Measurements from ENCODE around the gene TGIF2.
"Not testable (repeated sequence)": the region's sequence is repeated elsewhere in the genome, so short reads cannot be mapped to it uniquely, and the experiment has no call there.

TGIF2 gene

DNA sequence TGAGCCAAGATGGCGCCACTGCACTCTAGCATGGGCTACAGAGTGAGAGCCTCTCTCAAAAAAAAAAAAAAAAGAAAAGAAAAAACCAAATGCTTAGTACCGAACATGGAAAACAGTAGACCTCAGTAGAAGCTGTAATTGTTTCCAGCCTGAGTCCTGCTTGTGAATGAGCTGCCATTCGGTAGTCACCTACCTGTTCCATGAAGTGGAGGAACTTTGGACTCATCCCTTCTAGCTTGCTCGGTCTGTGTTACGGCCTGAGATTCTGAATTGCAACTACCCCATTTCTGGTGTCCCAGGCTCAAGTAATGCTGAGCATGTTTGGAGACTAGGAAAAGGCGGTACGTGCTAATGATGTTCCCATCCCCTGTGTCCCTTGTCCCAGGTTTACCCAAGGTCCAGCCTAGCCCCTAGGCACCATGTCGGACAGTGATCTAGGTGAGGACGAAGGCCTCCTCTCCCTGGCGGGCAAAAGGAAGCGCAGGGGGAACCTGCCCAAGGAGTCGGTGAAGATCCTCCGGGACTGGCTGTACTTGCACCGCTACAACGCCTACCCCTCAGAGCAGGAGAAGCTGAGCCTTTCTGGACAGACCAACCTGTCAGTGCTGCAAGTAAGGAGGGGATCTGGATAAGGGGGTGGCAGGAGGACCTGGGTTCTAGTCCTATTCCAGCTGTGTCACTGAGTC lies 5.1 kb downstream of the TGIF2 start:
- DNase-seq (ENCODE audit: low read depth, low spot score): no peak

DNA sequence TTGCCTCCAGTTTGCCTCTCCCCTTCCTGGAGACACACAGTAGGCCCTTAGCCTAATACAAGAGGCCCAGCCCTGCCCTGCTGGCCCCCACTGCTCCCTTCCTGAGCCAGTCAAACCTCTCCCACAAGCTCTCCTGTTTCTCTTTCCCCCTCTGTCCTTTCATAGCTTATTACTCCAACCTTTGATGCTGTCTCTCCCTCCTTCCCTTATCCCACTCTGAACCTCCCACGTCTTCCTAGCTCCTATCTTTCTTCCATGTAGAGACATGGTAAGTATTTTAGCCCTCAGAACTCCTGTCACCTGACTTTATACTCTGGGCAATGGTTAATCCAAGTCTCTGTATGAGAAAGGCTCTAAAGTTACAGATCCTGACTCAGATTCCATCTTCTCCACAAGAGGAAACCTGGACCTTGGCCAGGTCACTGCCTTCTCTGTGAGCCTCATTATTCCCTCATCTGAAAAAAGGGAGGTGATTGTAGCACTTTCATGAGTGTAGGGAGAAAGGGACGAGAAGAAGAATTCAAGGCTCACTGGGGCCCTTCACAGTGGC lies 6.7 kb downstream of the TGIF2 start:
- DNase-seq (ENCODE audit: low read depth, low spot score): no peak

DNA sequence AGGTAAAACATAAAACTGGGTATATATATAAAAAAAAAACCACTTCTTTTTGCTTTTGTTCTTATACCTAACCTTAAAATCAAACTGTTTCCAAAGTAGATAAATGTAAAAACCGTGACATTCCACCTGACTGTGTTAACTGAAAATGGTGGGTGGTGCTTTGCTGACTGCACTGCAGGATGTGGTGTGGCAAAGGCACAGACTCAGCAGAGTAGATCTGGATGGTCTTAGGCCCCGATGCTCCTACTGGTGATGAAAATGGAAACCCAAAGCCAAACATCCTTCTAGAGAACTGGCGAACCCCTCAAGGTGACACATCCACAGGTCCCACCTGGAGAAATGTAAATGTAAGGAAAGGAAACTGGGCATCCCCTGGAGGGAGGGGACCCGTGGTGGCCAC lies 8.9 kb downstream of the TGIF2 start:
- DNase-seq (ENCODE audit: low read depth, low spot score): no peak

DNA sequence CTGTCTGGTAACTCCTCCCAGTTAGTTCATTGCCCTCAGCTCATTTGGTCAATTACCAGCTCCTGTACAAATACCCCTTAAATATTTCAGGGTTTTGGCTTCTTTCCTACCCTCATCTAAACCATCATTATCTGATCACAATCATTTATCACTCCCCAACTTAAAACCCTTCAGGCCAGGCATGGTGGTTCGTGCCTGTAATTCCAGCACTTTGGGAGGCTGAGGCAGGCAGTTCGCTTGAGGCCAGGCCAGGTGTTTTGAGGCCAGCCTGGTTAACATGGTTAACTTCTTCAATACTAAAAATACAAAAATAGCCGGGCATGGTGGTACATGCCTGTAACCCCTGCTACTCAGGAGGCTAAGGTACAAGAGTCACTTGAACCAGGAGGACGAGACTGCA lies 9.4 kb downstream of the TGIF2 start:
- no peak for DNase-seq (ENCODE audit: low read depth, low spot score)

DNA sequence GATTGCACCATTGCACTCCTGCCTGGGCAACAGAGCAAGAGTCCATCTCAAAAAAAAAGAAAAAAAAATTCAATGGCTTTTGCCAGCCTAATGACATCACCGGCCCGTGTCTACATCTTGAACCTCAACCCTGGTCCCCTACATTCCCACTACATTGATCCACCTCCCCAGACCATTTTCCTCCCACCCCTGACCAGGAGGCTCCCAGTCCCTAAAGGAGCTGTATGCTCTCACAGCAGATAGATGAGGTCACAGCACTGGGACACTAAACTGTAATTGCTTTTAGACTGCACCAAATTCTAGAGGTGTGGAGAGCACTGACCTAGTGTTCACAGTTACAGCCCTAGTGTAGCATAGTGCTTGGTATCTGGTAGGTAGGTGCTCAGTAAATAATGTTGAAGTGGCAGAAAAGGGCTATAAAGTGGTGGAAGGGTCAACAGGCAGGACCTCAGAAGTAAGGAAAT lies 10.7 kb downstream of the TGIF2 start:
- no peak for DNase-seq (ENCODE audit: low read depth, low spot score)

DNA sequence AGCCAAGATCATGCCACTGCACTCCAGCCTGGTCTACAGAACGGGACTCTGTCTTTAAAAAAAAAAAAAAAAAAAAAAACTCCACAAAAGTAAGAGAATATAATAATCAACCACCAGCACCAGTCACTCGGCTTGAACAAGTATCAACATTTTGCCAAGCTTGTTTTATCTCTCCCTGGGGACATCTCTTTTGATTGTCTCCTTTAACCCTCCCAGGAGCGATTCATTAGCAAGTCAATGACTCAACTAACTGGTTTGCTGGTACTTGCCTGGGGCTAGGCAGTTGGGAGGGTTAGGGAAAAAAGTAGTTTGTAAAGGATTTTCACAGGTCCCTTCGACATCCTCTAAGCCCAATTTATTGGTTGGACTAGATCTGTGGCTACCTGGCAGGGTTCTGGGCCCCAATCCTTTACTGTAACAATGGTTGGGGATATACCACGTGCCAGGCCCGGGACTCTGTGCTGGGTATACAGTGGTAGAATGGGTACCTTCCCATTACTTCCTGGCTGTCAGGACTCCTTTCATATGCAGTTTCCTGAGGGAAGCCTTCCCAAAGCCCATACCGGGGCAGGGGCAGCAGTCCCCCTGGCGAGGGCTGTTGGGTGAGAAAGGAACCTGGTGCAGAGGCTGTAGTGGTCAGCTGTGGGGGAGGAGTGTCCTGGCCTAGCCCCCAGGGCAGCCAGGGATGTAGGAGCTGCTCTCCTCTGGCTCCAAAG lies 12.2 kb downstream of the TGIF2 start:
- no peak for DNase-seq (ENCODE audit: low read depth, low spot score)

DNA sequence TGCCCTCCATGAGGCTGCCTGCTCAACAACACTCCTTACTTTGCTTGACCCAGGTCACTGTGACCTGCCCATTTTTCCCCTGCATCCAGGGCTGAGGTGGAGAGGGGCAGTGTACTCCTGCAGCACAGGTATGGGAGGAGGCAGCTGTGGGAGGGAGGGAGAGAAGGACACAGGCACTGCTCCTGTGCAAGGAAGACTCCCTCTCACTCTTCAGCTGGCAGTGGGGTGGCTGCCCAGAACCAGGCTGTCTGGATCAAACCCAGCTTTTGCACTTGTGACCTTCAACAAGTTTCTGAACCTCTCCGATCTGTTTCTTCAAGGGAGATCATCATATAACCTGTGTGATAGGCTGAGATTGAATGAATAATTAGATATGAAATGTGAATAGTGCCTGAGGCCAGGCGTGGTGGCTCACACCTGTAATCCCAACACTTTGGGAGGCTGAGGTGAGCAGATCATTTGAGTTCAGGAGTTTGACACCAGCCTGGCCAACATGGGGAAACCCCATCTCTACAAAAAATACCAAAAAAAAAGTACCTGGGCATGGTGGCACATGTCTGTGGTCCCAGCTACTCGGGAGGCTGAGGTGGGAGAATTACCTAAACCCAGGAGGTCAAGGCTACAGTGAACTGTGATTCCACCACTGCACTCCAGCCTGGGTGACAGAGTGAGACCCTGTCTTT lies 14.1 kb downstream of the TGIF2 start:
- no peak for DNase-seq (ENCODE audit: low read depth, low spot score)

DNA sequence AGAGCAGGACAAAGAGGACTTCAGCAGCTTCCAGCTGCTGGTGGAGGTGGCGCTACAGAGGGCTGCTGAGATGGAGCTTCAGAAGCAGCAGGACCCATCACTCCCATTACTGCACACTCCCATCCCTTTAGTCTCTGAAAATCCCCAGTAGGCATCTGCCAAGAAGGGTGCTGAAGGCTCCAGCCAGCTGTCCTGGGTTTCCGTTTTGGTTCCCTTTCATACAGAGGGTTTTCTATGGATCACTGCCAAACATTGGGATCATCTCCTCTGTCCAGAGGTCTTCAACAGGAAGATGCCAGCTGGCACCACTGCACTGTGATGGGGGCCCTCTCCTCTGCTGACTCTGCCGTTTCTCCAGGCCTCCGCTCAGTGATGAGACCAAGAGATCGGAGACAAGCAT lies 17.9 kb downstream of the TGIF2 start:
- DNase-seq (ENCODE audit: low read depth, low spot score): no peak

DNA sequence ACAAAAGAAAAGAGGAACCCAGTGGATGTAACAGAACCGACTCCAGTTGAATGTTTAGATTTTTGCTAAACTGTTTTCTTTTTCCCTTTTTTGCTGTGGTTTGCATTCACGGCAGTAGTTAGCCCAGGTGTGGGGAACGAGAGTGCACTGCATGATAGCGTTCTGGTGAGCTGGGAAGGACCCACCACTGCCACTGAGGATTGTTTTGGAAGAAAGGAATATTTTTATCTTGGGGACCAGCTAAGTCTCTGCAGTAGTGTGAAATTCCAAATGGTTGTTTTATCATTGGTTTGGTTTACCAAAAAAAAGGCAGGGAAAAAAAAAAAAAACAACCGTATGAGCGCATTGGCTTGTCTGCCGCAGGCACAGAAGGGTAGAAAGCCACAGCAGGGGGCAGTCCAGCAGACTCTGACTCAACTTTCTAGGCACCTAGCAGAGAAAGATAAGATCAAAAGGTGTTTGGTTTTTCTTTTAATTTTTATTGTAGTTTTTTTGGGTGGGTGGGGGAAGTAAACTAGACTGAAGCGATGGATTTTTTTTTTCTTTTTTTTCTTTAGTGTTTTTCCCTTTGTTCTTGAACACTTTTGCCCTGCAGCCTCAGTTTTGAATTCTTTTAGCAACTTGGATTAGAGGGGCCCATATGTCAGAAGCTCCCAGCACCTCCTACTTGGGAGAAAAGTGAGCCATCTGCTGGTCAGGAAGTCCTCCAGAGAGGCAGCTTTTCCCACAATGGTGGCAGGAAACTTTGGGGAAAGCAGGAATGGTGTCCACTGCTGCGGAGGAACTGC lies 18.7 kb downstream of the TGIF2 start:
- no peak for DNase-seq (ENCODE audit: low read depth, low spot score)

DNA sequence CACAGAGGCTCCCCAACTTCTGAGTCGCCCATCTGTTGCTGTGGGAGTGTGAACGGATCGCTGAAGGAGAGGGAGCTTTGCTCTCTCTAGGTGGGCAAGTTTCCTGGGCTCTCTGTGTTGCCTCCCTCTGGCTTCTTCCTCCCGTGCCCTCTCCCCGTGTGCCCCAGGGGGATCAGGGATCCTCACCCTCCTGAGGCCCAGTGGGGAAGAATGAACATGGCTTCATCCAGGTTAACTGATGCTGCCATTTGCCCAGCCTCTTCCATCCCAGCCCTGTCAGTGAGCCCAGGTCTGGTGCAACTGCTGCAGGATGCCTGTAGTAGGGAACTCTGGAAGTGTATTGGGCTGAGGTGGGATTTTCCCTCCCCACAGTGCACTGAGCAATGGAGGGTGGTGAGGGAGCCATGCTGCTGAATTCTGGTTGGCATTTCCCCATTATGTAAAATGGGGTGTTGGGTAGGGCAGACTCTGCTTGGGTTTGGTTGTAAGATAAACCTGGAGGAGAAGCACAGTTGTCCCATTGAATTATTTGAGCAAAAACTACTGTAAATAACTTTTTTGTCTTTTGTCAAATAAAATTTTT lies 20.0 kb downstream of the TGIF2 start:
- DNase-seq (ENCODE audit: low read depth, low spot score): no peak

DNA sequence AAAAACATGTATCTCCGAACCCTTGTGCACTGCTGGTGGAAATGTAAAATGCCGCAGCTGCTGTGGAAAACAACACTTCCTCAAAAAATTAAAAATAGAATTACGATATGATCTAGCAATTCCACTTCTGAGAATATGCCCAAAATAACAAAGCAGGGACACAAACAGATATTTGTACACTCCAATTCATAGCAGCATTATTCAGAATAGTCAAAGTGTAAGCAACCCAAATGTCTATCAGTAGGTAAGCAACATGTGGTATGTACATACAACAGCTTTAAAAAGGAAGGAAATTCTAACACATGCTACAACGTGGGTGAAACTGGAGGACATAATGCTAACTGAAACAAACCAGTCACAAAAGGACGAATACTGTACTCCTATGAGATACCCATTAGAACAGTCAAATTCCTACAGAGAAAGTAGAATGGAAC lies 26.5 kb downstream of the TGIF2 start:
- no peak for DNase-seq (ENCODE audit: low read depth, low spot score)

DNA sequence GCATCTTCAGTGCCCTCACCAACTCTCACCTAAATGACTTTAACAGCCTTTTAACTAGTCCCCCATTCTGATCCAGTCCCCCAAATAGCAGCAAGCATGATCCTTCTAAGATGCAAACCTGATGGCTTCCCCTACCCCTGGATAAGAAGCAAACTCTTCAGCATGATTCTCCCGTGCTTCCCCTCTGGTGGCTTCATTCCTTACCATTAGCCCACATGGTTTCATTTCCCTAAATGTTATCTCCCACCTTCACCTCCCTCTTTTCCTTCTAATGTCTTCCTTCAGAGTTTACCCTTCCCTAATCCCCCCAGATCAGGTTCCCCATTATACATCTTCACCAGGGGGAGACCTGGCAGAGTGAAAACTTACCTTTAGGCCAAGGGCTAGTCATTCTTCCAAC lies 28.1 kb downstream of the TGIF2 start:
- no peak for DNase-seq (ENCODE audit: low read depth, low spot score)

DNA sequence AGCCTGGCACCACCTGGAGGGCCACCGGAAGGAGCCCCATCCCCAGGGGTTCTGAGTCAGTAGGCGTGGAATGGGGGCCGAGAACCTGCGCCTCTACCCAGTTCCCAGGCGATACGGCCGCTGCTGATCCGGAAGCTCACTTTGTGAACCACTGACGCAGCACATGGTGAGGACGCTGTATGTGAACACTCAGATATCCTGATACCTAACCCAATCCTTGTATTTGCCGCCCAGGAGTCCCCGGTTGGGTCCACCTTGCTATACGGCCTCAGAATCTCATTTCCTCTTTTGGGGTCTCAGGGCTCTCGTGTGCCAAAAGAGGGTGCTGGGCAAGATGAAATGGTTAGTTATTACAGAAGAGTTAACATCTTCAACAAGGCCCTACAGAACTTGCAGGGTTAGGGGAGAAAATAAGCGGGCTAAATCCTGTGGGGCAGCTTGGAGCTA lies 31.6 kb downstream of the TGIF2 start:
- no peak for DNase-seq (ENCODE audit: low read depth, low spot score)

DNA sequence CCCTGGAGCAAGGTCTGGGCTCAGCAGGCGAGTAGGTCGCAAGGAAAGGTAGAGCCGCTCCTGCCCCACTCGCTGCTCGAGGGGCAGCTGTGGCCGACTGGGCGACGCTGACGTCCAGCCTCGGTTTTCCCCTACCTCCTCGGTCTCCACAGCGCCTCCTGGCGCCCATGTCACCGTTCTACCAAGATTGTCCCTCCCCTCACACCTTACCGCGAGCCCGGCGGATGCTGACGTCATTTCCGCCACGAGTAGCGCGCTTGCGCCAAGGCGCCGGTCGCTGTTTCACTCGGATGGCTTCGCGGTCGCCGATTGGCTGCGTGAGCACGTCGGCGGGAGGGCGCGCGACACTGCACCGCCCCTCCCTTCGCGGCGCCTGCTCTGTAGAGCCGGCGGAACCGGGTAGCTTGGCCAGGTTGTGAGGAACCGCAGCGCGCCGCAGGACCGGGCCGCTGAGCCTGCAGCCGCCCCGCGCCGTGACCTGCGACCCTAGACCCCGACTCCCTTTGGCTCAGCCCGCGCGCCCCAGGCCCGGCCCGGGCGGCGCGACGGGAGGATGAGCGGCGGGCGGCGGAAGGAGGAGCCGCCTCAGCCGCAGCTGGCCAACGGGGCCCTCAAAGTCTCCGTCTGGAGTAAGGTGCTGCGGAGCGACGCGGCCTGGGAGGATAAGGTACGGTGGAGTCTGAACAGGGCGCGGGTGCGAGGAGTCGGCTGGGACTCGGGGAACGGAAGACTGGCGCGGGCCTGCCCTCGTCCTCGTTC lies 32.2 kb downstream of the TGIF2 start, which contains the start of gene RAB5IF:
RAB5IF (plus strand) TSS at position 381 of the 759 bp plus-strand sequence; CDS start at position 554, 173 bp downstream.
- DNase-seq (ENCODE audit: low read depth, low spot score): peak; percentile 99

DNA sequence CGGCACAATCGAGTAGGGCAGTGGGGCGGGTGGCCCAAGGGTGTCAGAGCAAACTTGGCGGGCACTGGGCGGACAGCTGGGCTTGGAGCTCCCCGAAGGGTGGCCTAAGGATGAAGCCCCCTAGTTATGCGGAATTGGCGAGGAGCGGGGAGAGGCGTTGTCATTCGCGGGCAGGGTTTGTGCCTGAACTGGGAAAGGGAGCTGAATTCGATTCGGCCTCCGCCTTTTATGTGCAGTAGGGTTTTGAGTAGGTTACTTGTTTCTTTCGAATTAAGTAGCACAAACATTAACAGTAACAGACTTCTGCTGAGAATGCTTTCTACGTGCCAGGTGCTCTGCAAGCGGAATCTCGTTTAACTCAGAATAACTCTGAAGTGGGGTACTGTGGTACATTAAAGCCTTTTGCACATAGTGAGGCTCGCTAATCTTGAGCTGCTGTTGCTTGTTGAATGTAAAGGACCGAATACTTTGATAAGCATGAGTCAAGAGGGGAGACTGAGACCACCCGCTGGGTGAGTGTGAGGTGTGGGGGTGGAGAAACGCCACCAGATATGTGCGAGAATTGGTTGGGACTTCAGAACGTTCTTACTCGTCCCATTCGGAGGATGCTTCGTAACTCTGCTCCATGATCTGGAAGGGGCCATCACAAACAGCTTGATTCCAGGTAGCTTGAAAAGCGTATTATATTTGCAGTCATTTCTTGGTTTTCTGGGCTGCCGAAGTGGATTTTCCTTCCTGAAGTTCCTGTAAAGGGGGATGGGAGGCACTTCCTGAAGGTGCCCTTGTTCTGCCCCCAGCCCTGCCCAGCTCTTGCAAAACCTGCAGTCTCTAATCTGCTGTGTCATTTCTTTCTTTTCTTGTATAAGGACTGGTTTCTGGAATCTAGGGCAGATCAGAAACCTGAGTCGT lies 33.0 kb downstream of the TGIF2 start:
- DNase-seq (ENCODE audit: low read depth, low spot score): no peak

DNA sequence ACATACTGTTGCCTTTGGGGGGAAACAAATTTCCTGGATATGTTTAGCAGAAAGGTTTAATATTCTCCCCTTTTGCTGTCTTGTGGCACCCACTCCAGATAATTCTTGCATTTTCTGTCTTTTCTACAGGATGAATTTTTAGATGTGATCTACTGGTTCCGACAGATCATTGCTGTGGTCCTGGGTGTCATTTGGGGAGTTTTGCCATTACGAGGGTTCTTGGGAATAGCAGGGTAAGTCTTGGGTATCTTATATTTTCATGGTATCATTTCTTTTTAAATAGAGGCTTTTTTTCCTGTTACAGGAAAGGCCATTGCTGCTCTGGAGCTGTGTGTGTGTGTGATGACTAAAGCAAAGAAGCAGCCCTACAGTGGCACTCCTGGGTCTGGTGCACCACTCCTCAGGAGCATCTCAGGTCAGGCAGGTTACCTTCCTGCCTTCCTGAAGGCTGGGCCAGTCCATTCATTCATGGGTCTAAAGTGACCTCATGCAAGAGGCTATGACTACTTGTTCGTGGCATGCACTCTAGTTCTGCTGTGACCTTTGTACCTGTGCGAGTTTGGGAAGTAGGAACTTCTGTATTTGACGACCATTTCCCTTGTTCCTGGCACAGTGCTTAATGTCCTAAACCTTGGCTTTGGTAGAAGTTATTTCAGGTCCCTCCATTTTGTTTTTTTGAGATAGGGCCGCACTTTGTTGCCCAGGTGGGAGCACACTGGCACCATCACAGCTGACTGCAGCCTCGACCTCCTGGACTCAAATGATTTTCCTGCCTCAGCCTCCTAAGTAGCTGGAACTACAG lies 34.4 kb downstream of the TGIF2 start:
- DNase-seq (ENCODE audit: low read depth, low spot score): no peak

DNA sequence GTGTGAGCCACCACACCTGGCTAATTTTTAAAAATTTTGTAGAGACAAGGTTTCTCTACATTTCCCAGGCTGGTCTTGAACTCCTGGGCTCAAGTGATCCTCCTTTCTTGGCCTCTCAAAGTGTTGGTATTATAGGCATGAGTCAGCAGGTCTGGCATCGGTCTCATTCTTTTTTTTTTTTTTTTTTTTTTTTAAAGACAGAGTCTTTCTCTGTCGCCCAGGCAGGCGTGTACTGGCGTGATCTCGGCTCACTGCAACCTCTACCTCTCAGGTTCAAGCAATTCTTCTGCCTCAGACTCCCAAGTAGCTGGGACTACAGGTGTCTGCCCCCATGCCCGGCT lies 35.0 kb downstream of the TGIF2 start:
- DNase-seq (ENCODE audit: low read depth, low spot score): not testable (repeated sequence)

DNA sequence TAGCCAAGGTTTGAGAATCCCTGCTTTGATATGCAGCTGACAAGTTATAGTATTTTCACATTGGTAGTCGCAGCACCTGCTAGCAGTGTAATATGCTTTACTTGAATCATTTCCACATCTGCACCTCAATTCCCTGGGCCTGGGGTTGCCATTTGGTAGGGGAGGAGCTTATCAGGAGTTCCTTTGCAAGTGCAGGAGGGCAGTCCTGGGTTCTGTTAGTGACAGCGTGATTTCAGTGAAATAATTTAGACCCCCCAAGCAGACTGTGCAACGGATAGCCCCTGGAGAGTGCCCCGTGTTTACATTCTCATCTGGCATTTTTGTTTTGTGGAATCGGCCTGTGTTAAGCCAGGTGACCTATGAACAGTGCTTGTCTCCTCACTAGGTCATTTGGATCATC lies 38.2 kb downstream of the TGIF2 start:
- DNase-seq (ENCODE audit: low read depth, low spot score): no peak

DNA sequence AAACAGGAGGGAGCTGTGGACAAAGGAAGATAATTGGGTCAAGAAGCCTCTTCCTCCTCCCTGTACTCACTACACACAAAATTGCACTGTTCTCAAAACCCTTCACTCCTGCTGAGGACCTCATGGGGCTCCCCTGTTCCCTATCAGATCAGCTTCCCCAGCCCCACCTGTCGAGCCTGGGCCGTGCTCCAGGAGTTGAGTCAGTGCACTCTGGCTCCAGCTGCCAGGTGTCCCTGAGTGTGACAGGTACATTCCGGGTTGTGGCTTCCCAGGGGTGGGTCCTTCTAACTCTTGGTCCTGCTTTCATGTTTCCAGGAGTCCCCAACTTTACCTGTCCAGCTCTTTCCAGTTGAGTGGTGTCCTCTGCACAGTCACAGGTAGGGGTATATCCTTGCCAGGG lies 40.6 kb downstream of the TGIF2 start:
- no peak for DNase-seq (ENCODE audit: low read depth, low spot score)
